ENCODE results near the gene GTF3C2.
A peak's percentile ranks its signal among the peaks of the same experiment; 100 is the strongest.
"Not testable (repeated sequence)": the region's sequence is repeated elsewhere in the genome, so short reads cannot be mapped to it uniquely, and the experiment has no call there.

Gene GTF3C2

DNA sequence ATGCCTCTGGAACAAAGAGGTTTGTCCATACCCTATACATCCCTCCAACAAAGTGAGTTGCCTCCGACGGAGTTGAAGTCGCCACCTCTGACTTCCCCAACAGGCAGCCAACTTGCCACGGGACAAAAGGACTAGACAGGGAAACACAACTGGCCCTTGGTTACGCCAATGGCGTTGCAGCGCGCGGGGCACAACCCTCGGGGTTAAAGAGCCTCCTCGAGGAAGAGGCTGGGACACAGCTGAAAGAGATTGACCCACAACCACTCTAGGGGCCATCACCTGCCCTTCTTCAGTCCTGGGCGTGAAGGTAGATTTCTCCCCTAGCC, 545 bp downstream of the GTF3C2 start:
- ChIA-PET POLR2A (interaction anchor here (1.3 to 1.7 kb wide), 3 partner anchors 13 to 53 kb away, joined by 7 to 10 read pairs (median 7); partner anchors contain the start of gene PPM1G), CTCF (interaction anchor here (0.7 to 1.7 kb wide), 5 partner anchors 12 to 51 kb away, joined by 3 to 5 read pairs (median 3); no protein-coding TSS in a partner anchor)
- 0% methylated on average over 8 of the region's 12 CpGs for WGBS (ENCODE audit: insufficient coverage)

DNA sequence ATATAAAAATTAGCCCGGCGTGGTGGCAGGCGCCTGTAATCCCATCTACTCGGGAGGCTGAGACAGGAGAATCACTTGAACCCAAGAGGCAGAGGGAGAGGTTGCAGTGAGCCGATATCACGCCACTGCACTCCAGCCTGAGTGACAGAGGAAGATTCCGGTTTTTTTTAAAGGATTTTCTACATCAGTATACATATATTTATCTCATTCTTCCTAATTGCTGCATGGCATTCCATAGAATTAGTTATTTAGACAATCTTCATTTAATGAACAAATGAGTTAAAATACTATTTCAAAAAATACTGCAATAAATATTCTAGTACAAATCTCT, 2.0 kb downstream of the GTF3C2 start:
- ChIA-PET CTCF (interaction anchor here (0.7 to 2.7 kb wide), 3 partner anchors 11 to 51 kb away, joined by 4 to 17 read pairs (median 9); no protein-coding TSS in a partner anchor), POLR2A (interaction anchor here (0.6 to 0.9 kb wide), 2 partner anchors 15 to 37 kb away, joined by 3 to 5 read pairs; no protein-coding TSS in a partner anchor)
- DNase-seq: no peak
- peaks cover 2 to 6% (median 3%) of the 10 kb centered on the region in 4 experiments for H3K36me3 ChIP-seq (ENCODE audit: control insufficient read depth in 4 of 4, insufficient read depth in 4 of 4, low read length in 3 of 4)
- 98% methylated on average over 5 of the region's 7 CpGs for WGBS (ENCODE audit: insufficient coverage)
- no peaks in the 10 kb centered on the region for H3K27me3 ChIP-seq (replicated peaks in 2 of 5; ENCODE audit: control insufficient read depth in 4 of 5, insufficient read depth in 5 of 5, low read length in 4 of 5)
- H3K27ac ChIP-seq (ENCODE audit: insufficient read depth in 1 of 2, low read depth in 1 of 2, low read length in 2 of 2, poor library complexity in 1 of 2, severe bottlenecking in 2 of 2): peak overlapping the region in 1 of 2 experiments; percentile 66
- peaks cover 12 to 34% (median 26%) of the 10 kb centered on the region in 4 experiments for H3K4me1 ChIP-seq (ENCODE audit: control extremely low read depth in 1 of 4, control insufficient read depth in 4 of 4, insufficient read depth in 4 of 4, low read length in 3 of 4)
- no peaks in the 10 kb centered on the region for H3K9me3 ChIP-seq (ENCODE audit: control extremely low read depth in 1 of 5, control insufficient read depth in 4 of 5, insufficient read depth in 2 of 5, low read depth in 1 of 5, low read length in 4 of 5)
- H3K4me3 ChIP-seq (ENCODE audit: control insufficient read depth in 1 of 7, extremely low read depth in 1 of 7, insufficient read depth in 4 of 7, low read depth in 2 of 7, low read length in 6 of 7): no peak overlapping the region

More for the DNA sequence above, 545 bp downstream of the GTF3C2 start:
- H3K4me3 ChIP-seq (ENCODE audit: control insufficient read depth in 1 of 7, extremely low read depth in 1 of 7, insufficient read depth in 4 of 7, low read depth in 2 of 7, low read length in 6 of 7): peak overlapping the region; percentile 79 to 99 (median 91)
- H3K36me3 ChIP-seq (ENCODE audit: control insufficient read depth in 4 of 4, insufficient read depth in 4 of 4, low read length in 3 of 4): peaks cover 0 to 3% (median 1%) of the 10 kb centered on the region in 4 experiments
- H3K4me1 ChIP-seq (ENCODE audit: control extremely low read depth in 1 of 4, control insufficient read depth in 4 of 4, insufficient read depth in 4 of 4, low read length in 3 of 4): peaks cover 12 to 34% (median 26%) of the 10 kb centered on the region in 4 experiments
- no peak for DNase-seq
- H3K27ac ChIP-seq (ENCODE audit: insufficient read depth in 1 of 2, low read depth in 1 of 2, low read length in 2 of 2, poor library complexity in 1 of 2, severe bottlenecking in 2 of 2): peak overlapping the region; percentile 85 to 96
- H3K9me3 ChIP-seq (ENCODE audit: control extremely low read depth in 1 of 5, control insufficient read depth in 4 of 5, insufficient read depth in 2 of 5, low read depth in 1 of 5, low read length in 4 of 5): no peaks in the 10 kb centered on the region
- H3K27me3 ChIP-seq (replicated peaks in 2 of 5; ENCODE audit: control insufficient read depth in 4 of 5, insufficient read depth in 5 of 5, low read length in 4 of 5): no peaks in the 10 kb centered on the region

DNA sequence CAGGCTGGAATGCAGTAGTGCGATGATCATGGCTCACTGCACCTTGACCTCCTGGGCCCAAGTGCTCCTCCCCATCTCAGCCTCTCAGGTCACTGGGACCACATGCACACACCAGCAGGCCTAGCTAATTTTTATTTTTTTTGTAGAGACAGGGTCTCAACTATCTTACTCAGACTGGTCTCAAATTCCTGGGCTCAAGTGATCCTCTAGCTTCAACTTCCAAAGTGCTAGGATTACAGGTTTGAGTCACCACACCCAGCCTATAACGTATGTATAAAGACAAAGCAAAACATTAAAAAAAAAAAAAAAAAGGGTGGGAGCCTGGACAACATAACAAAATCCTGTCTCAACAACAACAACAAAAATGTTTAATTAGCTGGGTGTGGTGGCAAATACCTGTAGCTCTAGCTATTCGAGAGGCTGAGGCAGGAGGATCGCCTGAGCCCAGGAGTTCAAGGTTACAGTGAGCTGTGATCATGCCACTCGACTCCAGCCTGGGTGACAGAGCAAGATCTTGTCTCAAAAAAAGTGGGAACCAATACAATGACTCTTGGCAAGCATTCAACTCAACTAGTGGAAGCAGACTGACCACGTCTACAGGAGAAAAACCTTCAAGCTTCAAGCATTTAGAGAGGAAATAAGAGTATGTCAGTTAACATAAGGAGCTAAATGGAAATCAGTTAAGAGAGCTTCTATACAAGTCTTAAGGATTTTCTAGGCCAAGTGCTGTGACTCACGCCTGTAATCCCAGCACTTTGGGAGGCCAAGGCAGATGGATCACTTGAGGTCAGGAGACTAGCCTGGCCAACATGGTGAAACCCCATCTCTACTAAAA, 2.6 kb downstream of the GTF3C2 start:
- H3K4me3 ChIP-seq (ENCODE audit: control insufficient read depth in 1 of 7, extremely low read depth in 1 of 7, insufficient read depth in 4 of 7, low read depth in 2 of 7, low read length in 6 of 7): no peak overlapping the region
- no peaks in the 10 kb centered on the region for H3K27me3 ChIP-seq (replicated peaks in 2 of 5; ENCODE audit: control insufficient read depth in 4 of 5, insufficient read depth in 5 of 5, low read length in 4 of 5)
- H3K27ac ChIP-seq (ENCODE audit: insufficient read depth in 1 of 2, low read depth in 1 of 2, low read length in 2 of 2, poor library complexity in 1 of 2, severe bottlenecking in 2 of 2): peak overlapping the region in 1 of 2 experiments; percentile 66
- POLR2A ChIA-PET: interaction anchor here (0.6 to 0.9 kb wide), 2 partner anchors 16 to 36 kb away, joined by 3 to 5 read pairs; no protein-coding TSS in a partner anchor
- H3K4me1 ChIP-seq (ENCODE audit: control extremely low read depth in 1 of 4, control insufficient read depth in 4 of 4, insufficient read depth in 4 of 4, low read length in 3 of 4): peaks cover 12 to 34% (median 26%) of the 10 kb centered on the region in 4 experiments
- H3K9me3 ChIP-seq (ENCODE audit: control extremely low read depth in 1 of 5, control insufficient read depth in 4 of 5, insufficient read depth in 2 of 5, low read depth in 1 of 5, low read length in 4 of 5): no peaks in the 10 kb centered on the region
- peaks cover 2 to 6% (median 3%) of the 10 kb centered on the region in 4 experiments for H3K36me3 ChIP-seq (ENCODE audit: control insufficient read depth in 4 of 4, insufficient read depth in 4 of 4, low read length in 3 of 4)
- 83% methylated on average over 5 of the region's 7 CpGs for WGBS (ENCODE audit: insufficient coverage)
- DNase-seq: no peak
- CTCF ChIA-PET: interaction anchor here (0.7 to 2.7 kb wide), 4 partner anchors 10 to 51 kb away, joined by 3 to 17 read pairs (median 6); no protein-coding TSS in a partner anchor

DNA sequence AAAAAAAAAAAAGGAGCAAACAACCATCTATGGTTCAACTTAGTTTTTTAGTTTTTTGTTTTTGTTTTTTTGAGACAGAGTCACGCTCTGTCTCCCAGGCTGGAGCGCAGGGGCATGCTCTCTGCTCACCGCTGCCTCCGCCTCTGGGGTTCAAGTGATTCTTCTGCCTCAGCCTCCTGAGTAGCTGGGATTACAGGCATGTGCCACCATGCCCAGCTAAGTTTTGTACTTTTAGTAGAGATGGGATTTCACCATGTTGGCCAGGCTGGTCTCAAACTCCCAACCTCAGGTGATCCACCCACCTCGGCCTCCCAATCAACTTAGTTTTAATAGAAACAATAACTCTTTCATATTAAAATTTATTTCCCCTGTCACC, 3.2 kb downstream of the GTF3C2 start:
- H3K4me3 ChIP-seq (ENCODE audit: control insufficient read depth in 1 of 7, extremely low read depth in 1 of 7, insufficient read depth in 4 of 7, low read depth in 2 of 7, low read length in 6 of 7): not testable (repeated sequence)
- POLR2A ChIA-PET: interaction anchor here (0.7 to 0.9 kb wide), 2 partner anchors 10 to 16 kb away, joined by 5 read pairs; no protein-coding TSS in a partner anchor

DNA sequence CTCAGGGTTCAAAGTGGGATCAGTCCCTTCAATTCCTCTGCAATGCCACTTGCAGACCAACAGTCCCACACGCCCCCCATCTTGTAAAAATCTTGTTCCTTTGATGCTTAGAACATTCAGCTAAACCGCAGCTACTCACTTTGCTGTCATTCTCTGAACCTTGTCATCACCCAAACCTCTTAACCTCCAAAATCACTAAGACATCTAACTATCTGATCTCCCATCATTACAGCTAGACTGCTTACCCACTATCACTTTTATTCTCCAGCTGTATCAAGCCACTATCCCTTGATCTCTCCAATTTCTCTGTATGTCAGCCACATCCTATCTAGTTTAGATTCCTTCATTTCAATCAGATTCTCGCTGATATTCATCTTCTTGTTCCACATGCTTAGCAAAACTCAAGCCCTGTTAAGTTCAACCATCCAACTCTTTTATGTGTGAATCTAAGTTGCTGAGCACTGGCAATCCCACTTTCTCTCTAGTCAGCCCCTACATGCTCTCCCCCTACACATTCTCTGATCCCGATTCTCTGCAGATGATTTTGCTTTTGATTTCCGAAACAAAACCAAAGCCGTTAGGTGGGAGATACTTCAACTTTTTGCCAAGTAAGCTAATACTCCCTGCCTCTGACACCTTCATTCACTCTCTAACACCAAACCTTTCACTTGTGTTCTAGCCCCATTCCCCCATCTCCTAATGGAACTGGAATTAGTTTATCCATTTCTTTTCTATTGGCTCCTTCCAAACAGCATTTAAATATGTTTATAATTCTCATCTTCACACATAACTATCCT, 4.6 kb downstream of the GTF3C2 start:
- H3K4me1 ChIP-seq (ENCODE audit: control extremely low read depth in 1 of 4, control insufficient read depth in 4 of 4, insufficient read depth in 4 of 4, low read length in 3 of 4): peaks cover 8 to 22% (median 14%) of the 10 kb centered on the region in 4 experiments
- DNase-seq: no peak
- POLR2A ChIA-PET: no interaction called here
- WGBS (ENCODE audit: insufficient coverage): 97% methylated on average over 6 of the region's 6 CpGs
- CTCF ChIA-PET: interaction anchor here (1.0 to 2.7 kb wide), 6 partner anchors 8 to 80 kb away, joined by 3 to 17 read pairs (median 4); no protein-coding TSS in a partner anchor
- H3K4me3 ChIP-seq (ENCODE audit: control insufficient read depth in 1 of 7, extremely low read depth in 1 of 7, insufficient read depth in 4 of 7, low read depth in 2 of 7, low read length in 6 of 7): no peak overlapping the region
- H3K27ac ChIP-seq (ENCODE audit: insufficient read depth in 1 of 2, low read depth in 1 of 2, low read length in 2 of 2, poor library complexity in 1 of 2, severe bottlenecking in 2 of 2): no peak overlapping the region
- H3K9me3 ChIP-seq (ENCODE audit: control extremely low read depth in 1 of 5, control insufficient read depth in 4 of 5, insufficient read depth in 2 of 5, low read depth in 1 of 5, low read length in 4 of 5): no peaks in the 10 kb centered on the region
- H3K27me3 ChIP-seq (replicated peaks in 2 of 5; ENCODE audit: control insufficient read depth in 4 of 5, insufficient read depth in 5 of 5, low read length in 4 of 5): no peaks in the 10 kb centered on the region
- peaks cover 3 to 7% (median 5%) of the 10 kb centered on the region in 4 experiments for H3K36me3 ChIP-seq (ENCODE audit: control insufficient read depth in 4 of 4, insufficient read depth in 4 of 4, low read length in 3 of 4)

More for the DNA sequence above, 3.2 kb downstream of the GTF3C2 start:
- 100% methylated on average over 5 of the region's 5 CpGs for WGBS (ENCODE audit: insufficient coverage)
- H3K27ac ChIP-seq (ENCODE audit: insufficient read depth in 1 of 2, low read depth in 1 of 2, low read length in 2 of 2, poor library complexity in 1 of 2, severe bottlenecking in 2 of 2): peak overlapping the region in 1 of 2 experiments; percentile 66
- not testable (repeated sequence) for H3K36me3 ChIP-seq (ENCODE audit: control insufficient read depth in 4 of 4, insufficient read depth in 4 of 4, low read length in 3 of 4); H3K9me3 ChIP-seq (ENCODE audit: control extremely low read depth in 1 of 5, control insufficient read depth in 4 of 5, insufficient read depth in 2 of 5, low read depth in 1 of 5, low read length in 4 of 5); DNase-seq; H3K27me3 ChIP-seq (replicated peaks in 2 of 5; ENCODE audit: control insufficient read depth in 4 of 5, insufficient read depth in 5 of 5, low read length in 4 of 5)
- CTCF ChIA-PET: interaction anchor here (1.0 to 2.7 kb wide), 4 partner anchors 10 to 17 kb away, joined by 3 to 17 read pairs (median 6); no protein-coding TSS in a partner anchor
- peaks cover 12 to 32% (median 24%) of the 10 kb centered on the region in 4 experiments for H3K4me1 ChIP-seq (ENCODE audit: control extremely low read depth in 1 of 4, control insufficient read depth in 4 of 4, insufficient read depth in 4 of 4, low read length in 3 of 4)

DNA sequence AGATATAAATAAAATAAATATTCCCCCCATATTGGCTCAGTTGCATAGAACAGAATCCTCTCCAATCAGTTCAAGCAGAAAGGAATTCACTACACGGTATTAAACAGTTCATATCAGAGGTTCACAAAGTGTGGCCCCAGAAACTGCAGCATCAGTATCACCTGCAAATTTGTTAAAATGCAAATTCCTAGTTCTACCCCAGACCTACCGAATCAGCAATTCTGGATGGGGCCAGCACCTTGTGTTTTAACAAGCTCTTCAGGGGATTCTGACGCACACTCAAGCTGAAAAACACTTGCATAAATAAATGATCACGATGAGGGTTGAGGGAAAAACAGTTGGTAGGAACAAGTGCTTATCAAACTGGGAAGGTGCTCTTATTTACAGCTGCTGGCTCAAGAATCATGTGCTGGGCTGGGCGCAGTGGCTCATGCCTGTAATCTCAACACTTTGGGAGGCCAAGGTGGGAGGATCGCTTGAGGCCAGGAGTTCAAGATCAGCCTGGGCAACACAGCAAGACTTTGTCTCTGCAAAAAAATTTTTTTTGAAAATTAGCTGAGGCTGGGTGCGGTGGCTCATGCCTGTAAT, 6.4 kb downstream of the GTF3C2 start:
- Histone ChIP-seq H3K4me3 (ENCODE audit: control insufficient read depth in 1 of 7, extremely low read depth in 1 of 7, insufficient read depth in 4 of 7, low read depth in 2 of 7, low read length in 6 of 7) (no peak overlapping the region), H3K4me1 (ENCODE audit: control extremely low read depth in 1 of 4, control insufficient read depth in 4 of 4, insufficient read depth in 4 of 4, low read length in 3 of 4) (peaks cover 3 to 14% (median 6%) of the 10 kb centered on the region in 4 experiments), H3K27ac (ENCODE audit: insufficient read depth in 1 of 2, low read depth in 1 of 2, low read length in 2 of 2, poor library complexity in 1 of 2, severe bottlenecking in 2 of 2) (no peak overlapping the region), H3K27me3 (replicated peaks in 2 of 5; ENCODE audit: control insufficient read depth in 4 of 5, insufficient read depth in 5 of 5, low read length in 4 of 5) (no peaks in the 10 kb centered on the region), H3K9me3 (ENCODE audit: control extremely low read depth in 1 of 5, control insufficient read depth in 4 of 5, insufficient read depth in 2 of 5, low read depth in 1 of 5, low read length in 4 of 5) (no peaks in the 10 kb centered on the region), H3K36me3 (ENCODE audit: control insufficient read depth in 4 of 4, insufficient read depth in 4 of 4, low read length in 3 of 4) (peaks cover 3 to 9% (median 5%) of the 10 kb centered on the region in 4 experiments)
- CTCF ChIA-PET: interaction anchor here (1.4 kb wide), 1 partner anchor 12 kb away, joined by 7 read pairs; no protein-coding TSS in a partner anchor
- WGBS (ENCODE audit: insufficient coverage): 98% methylated on average over 6 of the region's 7 CpGs
- POLR2A ChIA-PET: interaction anchor here (1.3 kb wide), 1 partner anchor 27 kb away, joined by 5 read pairs; the partner anchor contains the start of gene MPV17
- DNase-seq: no peak

All from common myeloid progenitor, CD34-positive (primary cell).